ENCODE data around the gene MUC15.

The MUC15 gene

GRCh38 chr11:26593691-26594090, 21.6 kb upstream of the MUC15 start:
- Mint-ChIP-seq H3K9me3 (peaks cover 20 to 36% of the 10 kb centered on the region in 2 donors), H3K36me3 (ENCODE audit: insufficient read depth) (no peaks in the 10 kb centered on the region), H3K4me1 (ENCODE audit: low read depth in 2 of 2) (no peaks in the 10 kb centered on the region), H3K27ac (no peak overlapping the region), H3K4me3 (no peak overlapping the region), H3K27me3 (no peaks in the 10 kb centered on the region)
- ATAC-seq (replicated peaks) (no peak), DNase-seq (no peak)

GRCh38 chr11:26587073-26587472, 15.0 kb upstream of the MUC15 start:
- Mint-ChIP-seq H3K4me3 (no peak overlapping the region), H3K27ac (no peak overlapping the region), H3K4me1 (ENCODE audit: low read depth in 2 of 2) (no peaks in the 10 kb centered on the region), H3K36me3 (ENCODE audit: insufficient read depth) (no peaks in the 10 kb centered on the region), H3K9me3 (peaks cover 5 to 18% of the 10 kb centered on the region in 2 donors), H3K27me3 (no peaks in the 10 kb centered on the region)
- ATAC-seq (replicated peaks): no peak
- DNase-seq: no peak

- no peaks in the 10 kb centered on the region for H3K4me1 Mint-ChIP-seq (ENCODE audit: low read depth in 2 of 2)
- no peaks in the 10 kb centered on the region for H3K36me3 Mint-ChIP-seq (ENCODE audit: insufficient read depth)
- peaks cover 2 to 3% of the 10 kb centered on the region in 2 donors for H3K9me3 Mint-ChIP-seq
- no peak overlapping the region for H3K27ac Mint-ChIP-seq
- no peaks in the 10 kb centered on the region for H3K27me3 Mint-ChIP-seq
- no peak overlapping the region for H3K4me3 Mint-ChIP-seq
- no peak for ATAC-seq (replicated peaks)
- DNase-seq: no peak
Measured at GRCh38 chr11:26584818-26585217, 12.8 kb upstream of the MUC15 start.

DNA sequence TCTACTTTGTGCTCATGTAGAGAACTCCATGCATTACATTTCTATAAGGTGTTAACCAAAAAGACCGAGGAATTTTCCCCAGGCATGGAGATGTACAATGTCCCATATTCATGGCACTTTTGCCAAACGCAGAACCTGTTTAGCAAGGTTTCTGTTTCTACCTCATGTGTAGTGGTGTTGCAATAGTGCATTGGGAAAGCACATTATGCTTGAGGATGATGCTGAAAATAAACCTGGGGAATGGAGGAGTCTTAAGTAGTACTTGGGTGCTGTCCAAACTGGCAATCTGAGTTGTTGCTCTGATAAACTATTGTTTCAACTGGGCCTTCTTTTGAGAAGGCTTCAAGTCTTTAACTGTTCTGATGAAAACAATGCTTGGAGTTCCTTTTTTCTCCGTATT, 11.5 kb upstream of the MUC15 start:
- ATAC-seq (replicated peaks) (no peak), DNase-seq (no peak)
- Mint-ChIP-seq H3K4me3 (no peak overlapping the region), H3K27me3 (no peaks in the 10 kb centered on the region), H3K27ac (no peak overlapping the region), H3K9me3 (peaks cover 0 to 2% of the 10 kb centered on the region in 2 donors), H3K36me3 (ENCODE audit: insufficient read depth) (no peaks in the 10 kb centered on the region), H3K4me1 (ENCODE audit: low read depth in 2 of 2) (no peaks in the 10 kb centered on the region)

GRCh38 chr11:26580929-26581328, 8.9 kb upstream of the MUC15 start:
- H3K36me3 Mint-ChIP-seq (ENCODE audit: insufficient read depth): no peaks in the 10 kb centered on the region
- DNase-seq (no peak), ATAC-seq (replicated peaks) (no peak)
- H3K4me1 Mint-ChIP-seq (ENCODE audit: low read depth in 2 of 2): no peaks in the 10 kb centered on the region
- H3K27me3 Mint-ChIP-seq: no peaks in the 10 kb centered on the region
- peaks cover 0 to 2% of the 10 kb centered on the region in 2 donors for H3K9me3 Mint-ChIP-seq
- no peak overlapping the region for H3K27ac Mint-ChIP-seq
- no peak overlapping the region for H3K4me3 Mint-ChIP-seq

DNA sequence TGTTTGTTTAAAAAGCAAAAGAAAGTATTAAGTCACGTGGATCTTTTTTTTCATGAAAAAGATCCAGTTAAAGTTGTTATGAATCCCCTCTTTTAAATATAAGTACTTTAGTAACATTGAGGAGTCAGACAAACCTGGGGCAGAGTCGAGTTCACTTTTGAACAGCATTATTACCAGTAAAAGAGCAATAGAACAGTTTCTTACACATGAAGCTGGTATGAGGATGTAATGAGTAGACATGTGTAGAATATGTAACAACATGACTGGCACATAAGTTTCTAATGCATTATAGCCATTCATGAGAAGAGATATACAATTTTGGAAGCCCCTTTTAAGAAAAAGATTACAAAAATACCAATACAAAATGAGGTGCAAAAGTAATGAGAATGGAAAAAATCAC, 7.6 kb upstream of the MUC15 start:
- no peak for DNase-seq

GRCh38 chr11:26578998-26579661, 7.1 kb upstream of the MUC15 start:
- no peak for DNase-seq
- H3K27me3 Mint-ChIP-seq: no peaks in the 10 kb centered on the region
- peaks cover 0 to 2% of the 10 kb centered on the region in 2 donors for H3K9me3 Mint-ChIP-seq
- no peak overlapping the region for H3K4me3 Mint-ChIP-seq
- no peak overlapping the region for H3K27ac Mint-ChIP-seq
- no peak for ATAC-seq (replicated peaks)
- no peaks in the 10 kb centered on the region for H3K36me3 Mint-ChIP-seq (ENCODE audit: insufficient read depth)
- H3K4me1 Mint-ChIP-seq (ENCODE audit: low read depth in 2 of 2): no peaks in the 10 kb centered on the region

More for the DNA sequence above, 7.6 kb upstream of the MUC15 start:
- H3K4me1 Mint-ChIP-seq (ENCODE audit: low read depth in 2 of 2): no peaks in the 10 kb centered on the region
- no peak overlapping the region for H3K27ac Mint-ChIP-seq
- no peaks in the 10 kb centered on the region for H3K27me3 Mint-ChIP-seq
- peaks cover 0 to 2% of the 10 kb centered on the region in 2 donors for H3K9me3 Mint-ChIP-seq
- no peak for ATAC-seq (replicated peaks)
- no peak overlapping the region for H3K4me3 Mint-ChIP-seq
- H3K36me3 Mint-ChIP-seq (ENCODE audit: insufficient read depth): no peaks in the 10 kb centered on the region

GRCh38 chr11:26575946-26576345, 3.9 kb upstream of the MUC15 start:
- no peak for DNase-seq
- ATAC-seq (replicated peaks): no peak
- Mint-ChIP-seq H3K9me3 (peaks cover 0 to 4% of the 10 kb centered on the region in 2 donors), H3K36me3 (ENCODE audit: insufficient read depth) (no peaks in the 10 kb centered on the region), H3K4me1 (ENCODE audit: low read depth in 2 of 2) (no peaks in the 10 kb centered on the region), H3K27ac (no peak overlapping the region), H3K4me3 (no peak overlapping the region), H3K27me3 (no peaks in the 10 kb centered on the region)

DNA sequence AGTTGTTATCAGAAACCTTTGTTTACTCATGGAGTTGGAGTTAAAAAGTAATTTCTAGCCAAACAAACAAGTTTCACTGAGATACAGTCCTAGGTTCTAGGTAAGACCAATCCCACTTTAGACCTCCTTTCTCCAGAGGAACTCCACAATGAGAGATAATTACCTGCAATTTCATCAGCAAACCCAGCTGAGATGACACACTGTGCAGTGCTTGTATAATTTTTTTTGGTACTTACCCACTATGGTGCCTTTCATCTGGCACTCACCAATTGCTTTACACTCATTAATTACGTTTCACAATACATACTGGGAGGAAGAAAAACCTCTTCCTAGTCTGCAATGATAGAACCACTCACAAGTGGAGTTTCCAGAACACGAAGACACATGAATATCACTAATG, 1.8 kb upstream of the MUC15 start:
- ATAC-seq (replicated peaks) (no peak), DNase-seq (no peak)
- Mint-ChIP-seq H3K36me3 (ENCODE audit: insufficient read depth) (no peaks in the 10 kb centered on the region), H3K27me3 (no peaks in the 10 kb centered on the region), H3K9me3 (peaks cover 0 to 2% of the 10 kb centered on the region in 2 donors), H3K4me3 (no peak overlapping the region), H3K27ac (no peak overlapping the region), H3K4me1 (ENCODE audit: low read depth in 2 of 2) (no peaks in the 10 kb centered on the region)

- DNase-seq: no peak
Measured at GRCh38 chr11:26572770-26573402, 823 bp upstream of the MUC15 start.

GRCh38 chr11:26569646-26570045, 2.4 kb downstream of the MUC15 start:
- no peaks in the 10 kb centered on the region for H3K36me3 Mint-ChIP-seq (ENCODE audit: insufficient read depth)
- H3K9me3 Mint-ChIP-seq: peaks cover 0 to 8% of the 10 kb centered on the region in 2 donors
- H3K27ac Mint-ChIP-seq: no peak overlapping the region
- ATAC-seq (replicated peaks): no peak
- no peak overlapping the region for H3K4me3 Mint-ChIP-seq
- no peaks in the 10 kb centered on the region for H3K27me3 Mint-ChIP-seq
- no peaks in the 10 kb centered on the region for H3K4me1 Mint-ChIP-seq (ENCODE audit: low read depth in 2 of 2)
- no peak for DNase-seq

More at GRCh38 chr11:26572770-26573402, 823 bp upstream of the MUC15 start:
- no peaks in the 10 kb centered on the region for H3K4me1 Mint-ChIP-seq (ENCODE audit: low read depth in 2 of 2)
- ATAC-seq (replicated peaks): no peak
- H3K27me3 Mint-ChIP-seq: no peaks in the 10 kb centered on the region
- peaks cover 0 to 2% of the 10 kb centered on the region in 2 donors for H3K9me3 Mint-ChIP-seq
- no peak overlapping the region for H3K27ac Mint-ChIP-seq
- H3K36me3 Mint-ChIP-seq (ENCODE audit: insufficient read depth): no peaks in the 10 kb centered on the region
- no peak overlapping the region for H3K4me3 Mint-ChIP-seq

- peaks cover 8 to 12% of the 10 kb centered on the region in 2 donors for H3K9me3 Mint-ChIP-seq
- no peaks in the 10 kb centered on the region for H3K4me1 Mint-ChIP-seq (ENCODE audit: low read depth in 2 of 2)
- no peaks in the 10 kb centered on the region for H3K36me3 Mint-ChIP-seq (ENCODE audit: insufficient read depth)
- DNase-seq (no peak), ATAC-seq (replicated peaks) (no peak)
- H3K27ac Mint-ChIP-seq: no peak overlapping the region
- no peaks in the 10 kb centered on the region for H3K27me3 Mint-ChIP-seq
- no peak overlapping the region for H3K4me3 Mint-ChIP-seq
Measured at GRCh38 chr11:26558190-26558589, 13.9 kb downstream of the MUC15 start.

GRCh38 chr11:26557666-26558065, 14.4 kb downstream of the MUC15 start:
- Mint-ChIP-seq H3K27ac (no peak overlapping the region), H3K4me1 (ENCODE audit: low read depth in 2 of 2) (no peaks in the 10 kb centered on the region), H3K27me3 (no peaks in the 10 kb centered on the region), H3K36me3 (ENCODE audit: insufficient read depth) (no peaks in the 10 kb centered on the region), H3K9me3 (peaks cover 8 to 13% of the 10 kb centered on the region in 2 donors), H3K4me3 (no peak overlapping the region)
- ATAC-seq (replicated peaks) (no peak), DNase-seq (no peak)

GRCh38 chr11:26556582-26556981, 15.5 kb downstream of the MUC15 start:
- ATAC-seq (replicated peaks): no peak
- Mint-ChIP-seq H3K9me3 (peaks cover 12 to 21% of the 10 kb centered on the region in 2 donors), H3K27ac (no peak overlapping the region), H3K4me3 (no peak overlapping the region), H3K36me3 (ENCODE audit: insufficient read depth) (no peaks in the 10 kb centered on the region), H3K4me1 (ENCODE audit: low read depth in 2 of 2) (no peaks in the 10 kb centered on the region), H3K27me3 (no peaks in the 10 kb centered on the region)
- DNase-seq: no peak

Data from effector memory CD8-positive, alpha-beta T cell (primary cell).